ENCODE results near the gene SKAP1.

- TF ChIP-seq CTCF (IDR thresholded peaks at IDR 0.05) (no peak), POLR2A (IDR thresholded peaks at IDR 0.05) (peak in 1 of 2 donors; percentile 25)
Observed at GRCh38 chr17:48113201-48113676, 316.8 kb downstream of the SKAP1 start.
